GM12892 (cell line): Measurements from ENCODE around the gene PERM1.

Source experiments
- POLR2A ChIP-seq: IDR thresholded peaks from 2 replicates; pipeline ENCODE4 v1.6.1; 2011; ENCODE audit warnings: low read depth, low read length, control low read depth
- POLR2AphosphoS5 ChIP-seq: IDR thresholded peaks from 2 replicates; pipeline ENCODE4 v1.6.1; 2011; ENCODE audit warnings: low read depth, low read length, control low read depth
- TAF1 ChIP-seq: IDR thresholded peaks from 2 replicates; pipeline ENCODE4 v1.6.1; 2011; ENCODE audit warnings: low read depth, mild to moderate bottlenecking, control low read depth, low read length, borderline replicate concordance

DNA sequence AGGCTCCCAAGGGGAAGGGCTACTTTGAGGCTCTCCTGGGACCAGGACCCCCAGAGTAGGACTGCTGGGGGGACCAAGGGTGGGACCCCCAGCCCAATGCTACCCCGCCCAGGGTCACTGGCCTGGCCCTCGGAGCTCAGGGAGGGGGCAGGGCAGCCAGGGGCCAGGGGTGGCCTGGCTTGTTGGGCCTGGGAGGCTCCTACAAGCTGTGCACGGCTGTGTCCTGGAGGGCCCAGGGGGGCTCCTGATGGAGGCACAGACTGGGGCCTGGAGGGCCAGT lies 15.8 kb upstream of the PERM1 start:
- TF ChIP-seq POLR2A (no peak), TAF1 (no peak), POLR2AphosphoS5 (no peak)
